ENCODE results near the gene SHMT2.

DNA sequence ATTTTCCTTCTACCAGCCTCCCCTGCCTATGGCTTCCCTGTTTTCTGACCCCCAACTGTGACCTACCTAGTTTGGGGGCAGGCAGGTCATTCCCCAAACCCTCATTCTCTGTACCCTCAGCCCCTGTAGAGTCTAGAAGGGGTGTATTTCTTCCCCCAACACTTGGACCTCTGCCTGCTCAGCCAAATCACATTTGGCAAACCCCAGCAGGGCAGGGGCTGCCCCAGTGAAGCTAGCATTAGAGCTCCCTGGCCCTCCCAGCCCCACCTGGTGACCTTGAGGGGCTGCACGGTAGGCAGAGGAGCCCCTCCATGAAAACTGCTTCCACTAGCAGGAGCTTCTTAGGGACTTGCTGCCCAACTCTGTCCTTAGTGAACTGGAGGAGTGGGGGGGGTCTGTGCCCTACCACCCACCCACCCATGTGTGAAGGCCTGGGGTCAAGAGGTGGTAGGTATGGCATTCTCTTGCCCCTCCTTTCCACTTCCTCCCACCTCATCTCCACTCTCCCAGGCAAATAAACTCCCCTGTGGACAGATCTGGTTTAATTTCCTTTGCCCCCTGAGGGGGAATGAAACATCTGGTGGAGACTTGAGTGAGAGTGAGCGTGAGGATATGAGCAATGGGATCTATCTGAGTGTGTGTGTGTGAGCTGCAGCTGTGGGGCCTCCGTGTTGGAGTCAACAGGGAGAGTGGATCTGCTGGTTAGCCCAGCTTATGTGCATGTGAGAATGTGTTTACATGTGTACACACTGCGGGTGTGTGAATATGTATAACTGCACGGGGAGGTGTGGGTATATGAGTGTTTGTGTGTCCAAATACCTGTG, 11.3 kb upstream of the SHMT2 start:
- TF ChIP-seq POLR2A (IDR thresholded peaks at IDR 0.05; ENCODE audit: borderline replicate concordance, extremely low read depth, insufficient read depth, insufficient read length): no peak
- no peak for TF ChIP-seq RAD21 (IDR thresholded peaks at IDR 0.05; ENCODE audit: low read depth)
- no peak for TF ChIP-seq TCF7L2 (IDR thresholded peaks at IDR 0.05; ENCODE audit: borderline replicate concordance, extremely low read depth, insufficient read depth, insufficient read length)
- TF ChIP-seq, protein P1, sequence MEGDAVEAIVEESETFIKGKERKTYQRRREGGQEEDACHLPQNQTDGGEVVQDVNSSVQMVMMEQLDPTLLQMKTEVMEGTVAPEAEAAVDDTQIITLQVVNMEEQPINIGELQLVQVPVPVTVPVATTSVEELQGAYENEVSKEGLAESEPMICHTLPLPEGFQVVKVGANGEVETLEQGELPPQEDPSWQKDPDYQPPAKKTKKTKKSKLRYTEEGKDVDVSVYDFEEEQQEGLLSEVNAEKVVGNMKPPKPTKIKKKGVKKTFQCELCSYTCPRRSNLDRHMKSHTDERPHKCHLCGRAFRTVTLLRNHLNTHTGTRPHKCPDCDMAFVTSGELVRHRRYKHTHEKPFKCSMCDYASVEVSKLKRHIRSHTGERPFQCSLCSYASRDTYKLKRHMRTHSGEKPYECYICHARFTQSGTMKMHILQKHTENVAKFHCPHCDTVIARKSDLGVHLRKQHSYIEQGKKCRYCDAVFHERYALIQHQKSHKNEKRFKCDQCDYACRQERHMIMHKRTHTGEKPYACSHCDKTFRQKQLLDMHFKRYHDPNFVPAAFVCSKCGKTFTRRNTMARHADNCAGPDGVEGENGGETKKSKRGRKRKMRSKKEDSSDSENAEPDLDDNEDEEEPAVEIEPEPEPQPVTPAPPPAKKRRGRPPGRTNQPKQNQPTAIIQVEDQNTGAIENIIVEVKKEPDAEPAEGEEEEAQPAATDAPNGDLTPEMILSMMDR (IDR thresholded peaks at IDR 0.05 in 2 of 3, conservative IDR thresholded peaks at IDR 0.05 in 1 of 3; ENCODE audit: borderline replicate concordance in 1 of 3, insufficient read depth in 1 of 3, low read depth in 2 of 3, low read length in 2 of 3): no peak
- no peak for TF ChIP-seq EGR1 (IDR thresholded peaks at IDR 0.05; ENCODE audit: low read depth)
- no peak for TF ChIP-seq EZH2 (IDR thresholded peaks at IDR 0.05)
- TF ChIP-seq POLR2AphosphoS5 (IDR thresholded peaks at IDR 0.05; ENCODE audit: low read depth, low read length): no peak
- no peak for TF ChIP-seq JUND (IDR thresholded peaks at IDR 0.05)
- no peak for TF ChIP-seq SIN3A (IDR thresholded peaks at IDR 0.05; ENCODE audit: low read depth)
